GM12878 (cell line): ENCODE data around the gene SLC15A1.

ENCODE experiments used
- CEBPB ChIP-seq, 2 experiments: fragments of 150-350 bp in 1 of 2; IDR thresholded peaks; 2 replicates each; pipeline ENCODE4 v1.6.1; 2012 to 2014; ENCODE audit warnings: low read depth in 2 of 2, low read length in 2 of 2, borderline replicate concordance in 1 of 2, inconsistent platforms in 1 of 2
- HDAC6 ChIP-seq: fragments of 200-600 bp; sonication (generic); IDR thresholded peaks from one replicate; pipeline ENCODE4 v1.8.0; 2017; ENCODE audit warnings: antibody characterized with exemption; ENCODE audit not compliant: unreplicated experiment
- IKZF1 ChIP-seq: fragments of 450-650 bp; conservative IDR thresholded peaks from 2 replicates; pipeline ENCODE4 v1.6.1; 2017; ENCODE audit warnings: antibody characterized with exemption, mild to moderate bottlenecking
- MEF2A ChIP-seq: IDR thresholded peaks from 2 replicates; pipeline ENCODE4 v1.6.1; 2011; ENCODE audit warnings: low read depth, mild to moderate bottlenecking, low read length, moderate library complexity; ENCODE audit not compliant: insufficient read depth
- RAD21 ChIP-seq: IDR thresholded peaks from 2 replicates; pipeline ENCODE4 v1.6.1; 2011; ENCODE audit warnings: mild to moderate bottlenecking, low read depth, low read length, moderate library complexity; ENCODE audit not compliant: insufficient read depth
- RBBP5 ChIP-seq: fragments of 200-600 bp; sonication (generic); conservative IDR thresholded peaks from 2 replicates; pipeline ENCODE4 v1.6.1; 2016
- SMC3 ChIP-seq: IDR thresholded peaks from 2 replicates; pipeline ENCODE4 v1.6.1; 2011; ENCODE audit warnings: low read length, improper control_type of control experiment, borderline replicate concordance
- SPI1 ChIP-seq: IDR thresholded peaks from 2 replicates; pipeline ENCODE4 v1.6.1; 2011; ENCODE audit warnings: low read depth, mild to moderate bottlenecking, low read length, moderate library complexity, borderline replicate concordance; ENCODE audit not compliant: insufficient read depth
- SUZ12 ChIP-seq: fragments of 200-600 bp; sonication (generic); IDR thresholded peaks from one replicate; pipeline ENCODE4 v1.6.1; 2018; ENCODE audit warnings: antibody characterized with exemption, mild to moderate bottlenecking; ENCODE audit not compliant: unreplicated experiment
- USF2 ChIP-seq: IDR thresholded peaks from 2 replicates; pipeline ENCODE4 v1.6.1; 2011; ENCODE audit warnings: low read depth, low read length, improper control_type of control experiment, borderline replicate concordance
- ZBTB40 ChIP-seq: fragments of 450-650 bp; IDR thresholded peaks from 2 replicates; pipeline ENCODE4 v1.6.1; 2016; ENCODE audit warnings: mild to moderate bottlenecking, moderate library complexity, borderline replicate concordance
- ZNF24 ChIP-seq: fragments of 450-650 bp; IDR thresholded peaks from 2 replicates; pipeline ENCODE4 v1.6.1; 2017; ENCODE audit warnings: antibody characterized with exemption, mild to moderate bottlenecking
- ZSCAN29 ChIP-seq: fragments of 450-650 bp; IDR thresholded peaks from 2 replicates; pipeline ENCODE4 v1.6.1; 2017; ENCODE audit warnings: mild to moderate bottlenecking, moderate library complexity
- TF ChIP-seq, protein P1 (sequence below), 3 experiments: IDR thresholded peaks in 2 of 3; conservative IDR thresholded peaks in 1 of 3; 2 replicates each; pipeline ENCODE4 v1.5.1; 2011; ENCODE audit warnings: low read depth in 3 of 3, low read length in 3 of 3, mild to moderate bottlenecking in 3 of 3, control low read depth in 2 of 3, moderate library complexity in 2 of 3, inconsistent platforms in 1 of 3, mixed read lengths in 1 of 3; ENCODE audit not compliant: control insufficient read depth in 2 of 3, insufficient read depth in 1 of 3; ENCODE audit errors: extremely low read depth in 1 of 3

GRCh38 chr13:98755729-98756128, 3.3 kb upstream of the SLC15A1 start:
- TF ChIP-seq, protein P1, sequence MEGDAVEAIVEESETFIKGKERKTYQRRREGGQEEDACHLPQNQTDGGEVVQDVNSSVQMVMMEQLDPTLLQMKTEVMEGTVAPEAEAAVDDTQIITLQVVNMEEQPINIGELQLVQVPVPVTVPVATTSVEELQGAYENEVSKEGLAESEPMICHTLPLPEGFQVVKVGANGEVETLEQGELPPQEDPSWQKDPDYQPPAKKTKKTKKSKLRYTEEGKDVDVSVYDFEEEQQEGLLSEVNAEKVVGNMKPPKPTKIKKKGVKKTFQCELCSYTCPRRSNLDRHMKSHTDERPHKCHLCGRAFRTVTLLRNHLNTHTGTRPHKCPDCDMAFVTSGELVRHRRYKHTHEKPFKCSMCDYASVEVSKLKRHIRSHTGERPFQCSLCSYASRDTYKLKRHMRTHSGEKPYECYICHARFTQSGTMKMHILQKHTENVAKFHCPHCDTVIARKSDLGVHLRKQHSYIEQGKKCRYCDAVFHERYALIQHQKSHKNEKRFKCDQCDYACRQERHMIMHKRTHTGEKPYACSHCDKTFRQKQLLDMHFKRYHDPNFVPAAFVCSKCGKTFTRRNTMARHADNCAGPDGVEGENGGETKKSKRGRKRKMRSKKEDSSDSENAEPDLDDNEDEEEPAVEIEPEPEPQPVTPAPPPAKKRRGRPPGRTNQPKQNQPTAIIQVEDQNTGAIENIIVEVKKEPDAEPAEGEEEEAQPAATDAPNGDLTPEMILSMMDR (IDR thresholded peaks at IDR 0.05 in 2 of 3, conservative IDR thresholded peaks at IDR 0.05 in 1 of 3; ENCODE audit: control insufficient read depth in 2 of 3, extremely low read depth in 1 of 3, insufficient read depth in 1 of 3, low read depth in 3 of 3, low read length in 3 of 3) = no peak
- TF ChIP-seq RBBP5 = no peak
- TF ChIP-seq SUZ12 = no peak
- no peak for TF ChIP-seq RAD21
- no peak for TF ChIP-seq ZNF24
- TF ChIP-seq USF2 = no peak
- TF ChIP-seq SPI1 = no peak
- TF ChIP-seq ZSCAN29 = no peak
- no peak for TF ChIP-seq MEF2A
- TF ChIP-seq ZBTB40 = no peak
- TF ChIP-seq HDAC6 = no peak
- TF ChIP-seq SMC3 = no peak
- TF ChIP-seq IKZF1 = no peak
- no peak for TF ChIP-seq CEBPB (IDR thresholded peaks at IDR 0.05; ENCODE audit: borderline replicate concordance in 1 of 2, low read depth in 2 of 2, low read length in 2 of 2)
